Epithelial cell of proximal tubule (primary cell): ENCODE results near the gene SLCO2A1. TPM values are rescaled to one million over a fixed set of nuclear protein-coding genes. Genes with fewer than 3 reads are reported as not detected.

Experiments
- DNase-seq: peaks from one replicate; pipeline ENCODE4 v3.0.0-alpha.2; 2011; ENCODE audit warnings: low read depth
- H3K4me3 ChIP-seq: 2 replicates; pipeline ENCODE4 v1.5.1; 2011; ENCODE audit warnings: low read depth, mild to moderate bottlenecking, low read length
- CTCF ChIP-seq: conservative IDR thresholded peaks from 2 replicates; pipeline ENCODE4 v1.5.1; 2012; ENCODE audit warnings: low read depth, mild to moderate bottlenecking, low read length
- total RNA-seq: library from RNA; depleted of rRNA; stranded (reverse); fragments of >200 nt; gene quantifications from 2 replicates; pipeline ENCODE4 v1.2.3, GENCODE V29; 2015

The SLCO2A1 gene
- total RNA-seq, 1 donor from 2014 or later: 0.75 TPM

- TF ChIP-seq CTCF: no peak
- no peak for DNase-seq
- H3K4me3 ChIP-seq: no peak overlapping the region
Measured at GRCh38 chr3:133995264-133995663, 34.5 kb downstream of the SLCO2A1 start.

GRCh38 chr3:133994166-133994890, 35.4 kb downstream of the SLCO2A1 start:
- DNase-seq: no peak
- TF ChIP-seq CTCF: no peak
- no peak overlapping the region for H3K4me3 ChIP-seq

- H3K4me3 ChIP-seq: no peak overlapping the region
- TF ChIP-seq CTCF: no peak
- DNase-seq: no peak
Measured at GRCh38 chr3:133992951-133993620, 36.6 kb downstream of the SLCO2A1 start.

GRCh38 chr3:133992381-133992780, 37.3 kb downstream of the SLCO2A1 start:
- H3K4me3 ChIP-seq: no peak overlapping the region
- DNase-seq: no peak
- peak; percentile 18 for TF ChIP-seq CTCF

GRCh38 chr3:133991637-133992036, 38.1 kb downstream of the SLCO2A1 start:
- no peak for DNase-seq
- H3K4me3 ChIP-seq: no peak overlapping the region
- no peak for TF ChIP-seq CTCF

GRCh38 chr3:133991209-133991608, 38.5 kb downstream of the SLCO2A1 start:
- DNase-seq: no peak
- TF ChIP-seq CTCF: no peak
- no peak overlapping the region for H3K4me3 ChIP-seq
